Stimulated activated CD8-positive, alpha-beta memory T cell treated with anti-CD3 and anti-CD28 coated beads, Interleukin-15, amount 100 ng/mL, for 24 hours (primary cell): ENCODE measurements around the gene MCM7.
"Not testable (repeated sequence)": the region's sequence is repeated elsewhere in the genome, so short reads cannot be mapped to it uniquely, and the experiment has no call there.

ENCODE experiments used
- DNase-seq: peaks from one replicate; pipeline ENCODE4 v3.0.0-alpha.2; 2020; ENCODE audit warnings: low read depth

MCM7 gene

DNA sequence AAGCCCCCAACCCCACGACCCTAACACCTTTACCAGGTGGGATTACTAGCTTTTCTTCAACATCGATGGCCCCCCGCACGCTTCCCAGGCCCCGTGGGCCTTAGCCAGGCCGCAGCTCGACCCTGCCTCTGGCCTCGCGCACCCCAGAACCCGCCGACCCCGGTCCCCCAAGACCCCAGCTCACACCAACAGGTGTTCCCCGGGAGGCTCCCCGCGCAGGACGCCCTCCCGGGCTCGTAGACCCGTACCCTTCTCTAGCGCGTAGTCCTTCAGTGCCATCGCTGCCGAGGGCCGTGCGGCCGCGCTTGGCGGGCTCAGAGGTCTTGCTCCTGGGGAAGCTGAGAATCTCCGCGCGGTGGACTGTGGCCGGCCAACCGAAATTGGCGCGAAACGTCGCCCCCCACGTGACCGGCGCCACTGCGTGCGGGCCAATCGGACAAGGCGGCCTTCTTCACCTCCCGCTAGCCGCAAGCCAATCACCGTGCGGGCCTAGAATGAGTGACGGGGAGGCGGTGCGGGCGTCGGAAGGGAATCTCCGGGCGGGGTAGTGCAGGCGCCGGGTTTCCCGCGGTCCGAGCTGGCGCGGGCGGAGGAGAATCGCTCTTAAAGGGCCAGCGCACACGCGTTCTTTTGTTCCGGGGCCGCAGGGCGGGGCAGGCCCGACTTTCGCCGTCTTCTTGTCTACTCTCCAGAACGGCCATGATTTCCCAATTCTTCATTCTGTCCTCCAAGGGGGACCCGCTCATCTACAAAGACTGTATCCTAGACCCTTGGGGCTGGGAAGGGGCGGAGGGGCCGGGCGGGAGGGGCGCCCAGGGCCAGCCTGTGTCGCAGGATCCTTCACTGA is at the start of gene MCM7, which contains the start of gene AP4M1:
MCM7 (minus strand) TSS at position 382 of the 847 bp plus-strand sequence; CDS start at position 279, 103 bp downstream.
AP4M1 (plus strand) TSS at position 628 of the 847 bp plus-strand sequence; CDS start at position 700, 72 bp downstream.
- DNase-seq: peak; percentile 89

DNA sequence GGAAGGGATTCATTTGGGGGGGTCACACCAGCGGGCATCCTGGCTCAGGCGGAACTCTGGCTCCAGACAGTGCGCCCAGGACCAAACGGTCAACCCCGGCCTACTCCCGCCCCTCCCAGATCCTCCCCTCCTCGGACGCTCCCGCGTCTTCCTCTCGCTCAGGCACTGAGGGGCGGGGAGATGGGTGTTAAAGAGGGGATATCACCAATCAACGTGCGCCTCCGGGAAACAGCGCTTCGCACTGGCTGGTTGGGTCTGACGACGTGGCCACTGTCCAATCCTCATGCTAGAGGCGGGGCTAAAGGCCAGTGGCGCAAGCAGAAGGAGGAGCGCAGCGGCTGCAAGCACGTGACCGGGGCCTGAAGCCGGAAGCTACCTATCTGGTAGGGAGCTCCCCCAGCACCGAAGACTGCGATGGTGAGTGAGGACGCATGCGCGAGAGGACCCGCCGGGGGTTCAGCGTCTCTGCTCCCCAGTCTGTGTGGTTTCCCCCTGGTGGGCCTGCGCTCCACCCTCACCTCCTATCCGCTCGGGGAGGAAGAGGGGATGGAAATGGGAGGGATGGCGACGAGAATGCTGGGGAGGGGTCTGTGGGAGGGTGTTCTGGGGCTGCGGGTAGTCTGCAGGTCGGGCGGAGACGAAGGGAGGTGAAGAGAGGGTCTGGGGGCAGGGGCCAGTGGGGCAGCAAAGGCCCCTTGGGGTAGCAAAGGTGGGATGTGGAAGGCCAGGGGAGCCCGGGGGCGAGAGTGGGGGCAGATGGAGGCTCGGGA is 47.5 kb upstream of the MCM7 start, which contains the start of gene LAMTOR4:
LAMTOR4 (plus strand) TSS at position 360 of the 770 bp plus-strand sequence; CDS start at position 415, 55 bp downstream.
- peak; percentile 79 for DNase-seq

DNA sequence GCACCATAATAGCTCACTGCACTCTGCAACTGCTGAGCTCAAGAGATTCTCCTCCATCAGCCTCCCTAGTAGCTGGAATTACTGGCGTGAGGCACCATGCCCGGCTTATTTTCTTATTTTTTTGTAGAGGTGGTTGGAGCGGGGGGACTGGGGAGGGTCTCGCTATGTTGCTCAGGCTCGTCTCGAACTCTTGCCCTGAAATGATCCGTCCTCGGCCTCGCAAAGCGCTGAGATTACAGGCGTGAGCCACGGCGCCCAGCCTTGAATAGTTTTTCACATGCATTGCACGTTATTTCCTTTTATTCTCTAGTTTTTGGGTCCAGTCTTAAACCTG is 47.0 kb upstream of the MCM7 start:
- no peak for DNase-seq

DNA sequence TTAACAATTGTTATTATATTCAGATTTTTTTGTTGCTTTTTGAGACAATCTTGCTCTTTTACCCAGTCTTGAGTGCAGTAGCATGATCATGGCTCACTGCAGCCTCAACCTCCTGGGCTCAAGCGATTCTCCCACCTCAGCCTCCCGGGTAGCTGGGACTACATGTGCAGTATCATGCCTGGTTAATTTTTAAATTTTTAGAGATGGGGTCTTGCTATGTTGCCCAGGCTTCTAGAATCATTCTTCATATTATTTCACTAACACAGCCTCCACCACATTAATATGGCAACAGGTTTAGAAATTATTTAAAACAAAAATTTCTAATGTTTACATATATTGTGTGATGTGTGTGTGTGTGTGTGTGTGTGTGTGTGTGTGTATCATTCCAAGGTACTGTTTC is 46.1 kb upstream of the MCM7 start:
- DNase-seq: no peak

DNA sequence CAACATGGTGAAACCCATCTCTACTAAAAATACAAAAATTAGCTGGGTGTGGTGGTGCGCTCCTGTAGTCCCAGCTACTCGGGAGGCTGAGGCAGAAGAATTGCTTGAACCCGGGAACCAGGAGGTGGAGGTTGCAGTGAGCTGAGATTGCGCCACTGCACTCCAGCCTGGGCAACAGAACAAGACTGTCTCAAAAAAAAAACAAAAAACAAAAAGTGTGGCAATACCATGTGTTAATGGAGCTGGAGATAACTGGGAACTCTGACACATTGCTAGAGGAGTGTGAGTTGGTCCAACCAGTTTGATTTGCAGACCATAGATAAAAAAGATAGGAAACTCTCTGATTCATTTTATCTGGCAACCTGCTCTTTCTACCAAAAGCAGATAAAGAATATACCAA is 45.2 kb upstream of the MCM7 start:
- not testable (repeated sequence) for DNase-seq

DNA sequence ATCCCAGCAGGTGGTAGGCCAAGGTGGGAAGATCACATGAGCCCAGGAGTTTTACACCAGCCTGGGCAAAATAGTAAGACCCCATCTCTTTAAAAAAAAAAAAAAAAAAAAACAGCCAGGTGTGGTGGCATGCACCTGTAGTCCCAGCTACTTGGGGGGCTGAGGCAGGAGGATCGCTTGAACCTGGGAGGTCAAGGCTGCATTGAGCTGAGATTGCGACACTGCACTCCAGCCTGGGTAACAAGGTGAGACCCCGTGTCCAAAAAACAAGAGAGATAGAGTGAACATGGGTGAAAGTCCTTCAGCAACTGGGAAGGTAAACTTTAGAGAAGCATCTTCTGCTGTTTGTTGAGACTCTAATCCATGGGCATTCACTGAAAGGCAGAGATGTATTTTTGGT is 41.3 kb upstream of the MCM7 start:
- DNase-seq: no peak

DNA sequence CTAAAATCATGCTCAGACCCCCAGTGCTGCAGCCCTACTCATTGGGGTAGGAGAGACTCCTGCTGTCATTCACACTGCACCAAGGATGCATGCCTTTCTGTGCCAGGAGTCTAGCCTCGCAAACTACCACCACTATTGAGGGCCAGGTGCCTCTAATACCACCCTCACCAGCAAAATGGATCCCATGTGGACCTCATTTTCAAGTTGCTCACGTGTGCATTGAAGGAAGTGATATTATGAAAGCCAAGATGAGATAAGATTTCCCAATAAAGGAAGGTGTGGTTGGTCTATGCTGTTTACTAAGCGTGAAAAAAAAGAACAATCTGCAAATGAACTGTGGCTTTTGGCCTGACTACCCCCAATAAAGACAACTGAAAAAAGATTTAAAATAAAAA is 40.4 kb upstream of the MCM7 start:
- DNase-seq: no peak

DNA sequence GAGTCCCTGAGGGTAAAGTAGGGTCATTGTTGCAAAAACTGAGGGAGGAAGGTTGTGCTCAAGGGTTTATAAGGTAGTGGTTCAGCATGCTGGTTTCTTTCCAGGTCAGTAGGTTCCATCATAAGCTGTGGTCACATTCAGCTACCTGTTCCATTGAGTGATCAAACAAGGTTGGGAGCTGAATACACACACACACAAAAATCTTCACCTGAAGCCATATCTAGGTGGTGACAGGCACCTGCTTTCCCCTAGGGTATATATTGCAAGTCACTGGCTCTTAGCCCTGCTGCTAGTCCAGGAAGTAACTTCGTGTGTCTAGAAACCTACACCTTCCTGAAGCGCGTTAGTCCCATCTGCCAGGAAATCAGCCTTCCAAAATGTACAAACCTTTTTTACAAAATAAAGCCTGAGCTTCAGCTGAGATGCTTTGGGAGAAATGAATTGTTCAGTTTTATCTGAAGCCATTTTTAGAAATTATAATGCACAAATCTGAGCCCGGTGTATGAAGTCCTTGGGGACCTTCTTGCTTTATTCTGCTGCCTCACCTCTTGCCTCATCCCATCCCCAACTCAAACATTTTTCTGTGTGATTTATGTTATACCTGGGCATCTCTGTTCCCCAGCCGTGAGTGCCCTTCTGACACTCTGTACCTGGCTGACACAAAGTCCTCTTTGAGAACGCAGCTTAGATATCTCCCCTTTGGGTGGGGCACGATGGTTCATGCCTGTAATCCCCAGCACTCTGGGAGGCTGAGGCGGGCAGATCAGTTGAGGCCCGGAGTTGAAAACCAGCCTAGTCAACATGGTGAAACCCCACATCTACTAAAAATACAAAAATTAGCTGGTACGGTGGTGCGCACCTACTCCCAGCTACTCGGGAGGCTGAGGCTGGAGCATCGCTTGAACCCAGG is 36.9 kb upstream of the MCM7 start:
- DNase-seq: no peak

DNA sequence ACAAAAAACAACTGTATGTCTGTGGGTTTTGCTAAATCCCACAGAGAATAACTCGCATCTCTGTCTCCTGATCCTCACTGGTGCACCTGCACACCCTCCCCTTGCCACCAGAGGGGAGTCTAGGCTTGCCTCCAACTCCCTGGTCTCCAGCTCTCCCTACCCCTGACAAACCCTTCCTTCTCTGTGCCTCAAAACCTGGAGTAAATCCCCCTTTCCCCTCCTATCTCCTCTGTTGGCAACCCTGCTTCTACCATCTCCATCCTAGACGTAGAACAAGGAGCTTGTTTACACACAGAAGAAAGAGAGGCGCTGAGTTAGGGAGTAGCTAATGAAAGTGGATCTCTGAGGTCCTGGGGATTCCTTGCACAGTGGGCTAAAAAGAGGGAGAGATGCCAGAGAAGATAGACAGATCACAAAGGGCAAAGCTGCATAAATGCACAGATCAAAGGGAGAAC is 31.5 kb upstream of the MCM7 start:
- DNase-seq: no peak

DNA sequence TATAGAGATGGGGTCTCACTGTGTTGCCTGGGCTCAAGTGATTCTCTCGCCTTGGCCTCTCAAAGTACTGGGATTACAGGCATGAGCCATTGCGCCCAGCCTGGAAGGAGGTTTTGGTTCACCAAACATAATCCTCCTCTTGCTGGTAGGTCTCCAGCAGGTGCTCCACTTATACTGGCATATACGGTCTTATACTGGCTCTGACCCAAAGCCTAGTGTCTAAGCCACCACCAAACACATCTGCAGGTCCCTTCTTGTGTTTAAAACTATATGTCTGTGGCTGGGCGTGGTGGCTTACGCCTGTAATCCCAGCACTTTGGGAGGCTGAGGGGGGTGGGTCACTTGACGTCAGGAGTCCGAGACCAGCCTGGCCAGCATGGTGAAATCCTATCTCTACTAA is 30.9 kb upstream of the MCM7 start:
- no peak for DNase-seq

DNA sequence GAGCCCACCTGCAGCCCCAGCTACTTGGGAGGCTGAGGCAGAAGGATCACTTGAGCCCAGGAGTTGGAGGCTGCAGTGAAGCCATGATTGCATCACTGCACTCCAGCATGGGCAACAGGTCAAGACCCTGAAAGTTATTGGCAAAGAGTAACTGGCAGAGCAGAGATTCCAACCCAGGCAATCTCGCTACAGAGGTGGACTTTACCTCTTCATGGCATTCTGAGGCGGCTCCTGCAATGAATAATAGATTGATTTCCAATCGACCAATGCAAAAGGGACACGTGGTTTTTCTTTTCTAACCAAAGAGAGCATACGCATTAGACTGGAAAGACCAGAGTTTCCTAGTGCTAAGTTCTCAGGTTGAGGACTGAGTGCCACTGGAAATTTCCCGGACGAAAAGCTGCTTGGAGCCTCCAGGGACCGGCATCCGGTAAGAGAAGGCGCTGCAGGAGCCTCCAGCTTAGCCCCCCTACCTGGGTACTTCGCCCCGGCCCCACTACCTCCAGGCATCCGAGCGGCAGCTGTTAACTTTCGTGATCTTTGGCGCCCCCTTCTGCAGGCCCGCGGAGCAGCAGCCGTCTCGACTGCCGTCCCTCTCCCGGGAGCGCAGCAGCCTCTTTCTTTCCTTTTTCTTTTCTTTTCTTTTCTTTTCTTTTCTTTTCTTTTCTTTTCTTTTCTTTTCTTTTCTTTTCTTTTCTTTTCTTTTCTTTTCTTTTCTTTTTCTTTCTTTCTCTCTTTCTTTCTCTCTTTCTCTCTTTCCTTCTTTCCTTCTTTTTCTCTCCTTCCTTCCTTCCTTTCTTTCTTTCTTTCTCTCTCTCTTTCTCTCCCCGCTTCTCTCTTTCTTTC is 29.6 kb upstream of the MCM7 start:
- peak; percentile 62 for DNase-seq

DNA sequence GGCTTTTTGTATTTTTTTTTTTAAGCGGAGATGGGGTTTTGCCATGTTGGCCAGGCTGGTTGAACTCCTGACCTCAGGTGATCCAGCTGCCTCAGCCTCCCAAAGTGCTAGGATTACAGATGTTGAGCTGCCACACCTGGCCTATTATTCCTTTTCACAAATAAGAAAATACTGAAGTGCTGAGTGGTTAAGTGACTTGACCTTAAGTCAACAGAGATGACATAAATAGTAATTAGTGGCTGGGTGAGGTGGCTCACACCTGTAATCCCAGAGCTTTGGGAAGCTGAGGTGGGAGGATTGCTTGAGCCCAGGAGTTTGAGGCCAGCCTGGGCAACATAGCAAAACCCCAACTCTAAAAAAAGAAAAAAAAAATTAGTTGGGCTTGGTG is 29.0 kb upstream of the MCM7 start:
- DNase-seq: not testable (repeated sequence)

DNA sequence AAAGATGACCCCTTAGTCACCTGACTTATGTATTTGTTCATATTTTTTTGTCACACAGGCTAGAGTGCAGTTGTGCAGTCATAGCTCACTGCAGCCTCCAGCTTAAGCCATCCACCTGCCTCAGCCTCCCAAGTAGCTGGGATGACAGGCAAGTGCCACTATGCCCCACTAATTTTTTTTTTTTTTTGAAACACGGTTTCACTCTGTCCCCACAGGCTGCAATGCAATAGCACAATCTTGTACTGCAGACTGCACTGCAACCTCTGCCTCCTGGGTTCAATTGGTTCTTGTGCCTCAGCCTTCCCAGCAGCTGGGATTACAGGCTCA is 27.4 kb upstream of the MCM7 start:
- DNase-seq: no peak

DNA sequence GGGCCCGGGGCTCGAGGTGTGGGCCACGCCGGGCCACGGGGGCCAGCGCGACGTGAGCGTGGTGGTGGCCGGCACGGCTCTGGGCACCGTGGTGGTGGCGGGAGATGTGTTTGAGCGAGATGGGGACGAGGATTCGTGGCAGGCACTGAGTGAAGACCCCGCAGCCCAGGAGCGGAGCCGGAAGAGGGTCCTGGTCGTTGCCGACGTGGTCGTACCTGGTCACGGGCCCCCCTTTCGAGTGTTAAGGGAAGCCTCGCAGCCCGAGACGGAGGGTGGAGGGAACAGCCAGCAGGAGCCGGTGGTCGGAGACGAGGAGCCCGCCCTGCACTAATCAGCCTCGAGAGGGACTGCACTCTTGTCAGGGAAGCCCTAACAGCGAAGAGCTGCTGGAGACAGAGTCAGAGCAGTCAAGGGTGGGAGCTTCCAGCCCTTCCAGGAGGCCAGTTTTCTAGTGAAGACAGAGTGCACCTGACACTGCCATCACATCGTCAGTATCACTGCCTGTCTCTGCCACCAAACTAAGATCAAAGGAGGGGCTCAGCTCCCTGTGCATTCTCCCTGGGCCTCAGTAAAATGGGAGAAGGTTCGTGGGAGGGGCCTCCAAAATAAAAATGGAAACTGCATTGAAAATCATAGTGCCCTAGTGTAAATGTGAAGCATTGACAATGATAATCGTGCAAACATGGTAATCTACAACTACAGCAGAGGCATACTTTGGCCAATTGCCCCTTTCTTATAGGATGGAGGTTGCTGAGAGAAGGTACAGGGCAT is 26.9 kb upstream of the MCM7 start:
- DNase-seq: no peak

DNA sequence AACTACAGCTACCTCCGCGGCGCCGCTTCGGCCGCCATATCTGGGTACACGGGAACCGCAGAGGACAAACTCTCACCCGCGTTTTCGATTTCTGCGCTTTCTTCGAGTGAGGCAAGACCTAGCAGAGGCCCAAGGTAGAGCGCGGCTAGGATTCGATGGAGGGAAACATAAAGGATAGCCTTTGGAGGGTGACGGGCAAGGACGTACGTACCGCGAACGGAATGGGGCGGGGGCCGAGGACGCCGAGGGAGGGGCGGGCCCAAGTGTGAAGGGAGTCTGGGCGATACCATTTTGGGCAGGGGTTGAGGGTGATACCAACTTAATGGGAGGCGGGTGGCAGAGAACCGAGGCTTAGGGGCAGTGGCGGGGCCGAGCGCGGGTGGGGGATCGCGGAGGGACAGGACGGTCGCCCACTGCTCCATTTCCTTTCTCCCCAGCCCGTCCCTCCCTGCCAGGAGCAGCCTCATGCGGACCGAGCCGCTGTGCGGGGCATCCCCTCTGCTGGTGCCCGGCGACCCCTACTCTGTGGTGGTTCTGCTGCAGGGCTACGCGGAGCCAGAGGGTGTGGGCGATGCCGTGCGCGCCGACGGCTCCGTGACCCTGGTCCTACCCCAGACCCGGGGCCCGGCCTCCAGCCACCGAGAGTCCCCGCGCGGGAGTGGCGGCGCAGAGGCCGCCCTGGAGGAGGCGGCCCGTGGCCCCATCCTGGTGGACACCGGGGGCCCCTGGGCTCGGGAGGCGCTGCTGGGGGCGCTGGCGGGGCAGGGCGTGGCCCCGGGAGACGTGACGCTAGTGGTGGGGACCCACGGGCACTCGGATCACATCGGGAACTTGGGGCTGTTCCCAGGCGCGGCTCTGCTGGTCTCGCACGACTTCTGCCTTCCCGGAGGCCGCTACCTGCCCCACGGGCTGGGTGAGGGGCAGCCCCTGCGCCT is 26.0 kb upstream of the MCM7 start, which contains the start of gene MBLAC1:
MBLAC1 (plus strand) TSS at position 37 of the 935 bp plus-strand sequence; CDS start at position 466, 429 bp downstream.
- DNase-seq: peak; percentile 83

DNA sequence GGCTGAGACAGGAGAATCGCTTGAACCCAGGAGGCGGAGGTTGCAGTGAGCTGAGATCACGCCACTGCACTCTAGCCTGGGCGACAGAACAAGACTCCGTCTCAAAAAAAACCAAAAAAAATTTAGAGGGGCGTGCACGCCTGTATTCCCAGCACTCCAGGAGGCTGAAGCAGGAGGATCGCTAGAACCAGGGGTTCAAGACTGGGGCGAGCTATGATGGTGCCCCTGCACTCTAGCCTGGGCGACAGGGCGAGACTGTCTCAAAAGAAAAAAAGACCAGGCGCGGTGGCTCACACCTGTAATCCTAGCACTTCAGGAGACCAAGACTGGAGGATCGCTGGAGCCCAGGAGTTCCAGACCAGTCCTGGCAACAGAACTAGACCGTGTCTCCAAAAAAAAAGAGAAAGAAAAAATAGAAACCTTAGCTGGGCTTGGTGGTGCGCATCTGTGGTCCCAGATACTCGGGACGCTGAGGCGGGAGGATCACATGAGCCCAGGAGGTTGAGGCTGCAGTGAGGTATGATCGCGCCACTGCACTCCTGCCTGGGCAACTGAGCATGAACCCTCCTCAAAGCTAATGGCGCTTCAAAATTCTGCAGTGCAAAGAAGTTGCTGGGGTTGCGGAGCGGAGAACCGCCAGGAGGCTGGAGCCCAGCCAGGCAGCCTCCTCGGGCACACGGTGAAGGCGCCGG is 25.2 kb upstream of the MCM7 start:
- DNase-seq: no peak

DNA sequence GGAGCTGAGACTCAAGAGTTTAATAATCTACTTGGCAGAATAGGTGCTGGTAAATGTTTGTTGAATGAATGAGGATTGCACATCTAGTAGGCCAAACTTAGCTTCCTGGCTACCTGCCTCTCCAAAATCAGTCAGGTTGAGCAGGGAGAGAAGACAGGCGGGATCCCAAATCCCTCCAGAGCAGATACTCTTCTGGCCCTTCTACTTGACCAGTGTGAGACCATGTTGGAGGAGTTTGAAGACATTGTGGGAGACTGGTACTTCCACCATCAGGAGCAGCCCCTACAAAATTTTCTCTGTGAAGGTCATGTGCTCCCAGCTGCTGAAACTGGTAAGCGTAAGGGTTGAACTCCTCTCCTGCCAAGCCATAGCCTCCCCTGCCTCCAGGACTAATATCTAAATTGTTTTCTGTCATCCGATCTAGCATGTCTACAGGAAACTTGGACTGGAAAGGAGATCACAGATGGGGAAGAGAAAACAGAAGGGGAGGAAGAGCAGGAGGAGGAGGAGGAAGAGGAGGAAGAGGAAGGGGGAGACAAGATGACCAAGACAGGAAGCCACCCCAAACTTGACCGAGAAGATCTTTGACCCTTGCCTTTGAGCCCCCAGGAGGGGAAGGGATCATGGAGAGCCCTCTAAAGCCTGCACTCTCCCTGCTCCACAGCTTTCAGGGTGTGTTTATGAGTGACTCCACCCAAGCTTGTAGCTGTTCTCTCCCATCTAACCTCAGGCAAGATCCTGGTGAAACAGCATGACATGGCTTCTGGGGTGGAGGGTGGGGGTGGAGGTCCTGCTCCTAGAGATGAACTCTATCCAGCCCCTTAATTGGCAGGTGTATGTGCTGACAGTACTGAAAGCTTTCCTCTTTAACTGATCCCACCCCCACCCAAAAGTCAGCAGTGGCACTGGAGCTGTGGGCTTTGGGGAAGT is 23.4 kb upstream of the MCM7 start:
- no peak for DNase-seq
